Retinal pigment epithelial cell (primary cell): ENCODE measurements around the gene TENM4.

ENCODE experiments used
- DNase-seq: peaks from one replicate; pipeline ENCODE4 v3.0.0-alpha.2; 2010; ENCODE audit warnings: low read depth
- H3K4me3 ChIP-seq: 2 replicates; pipeline ENCODE4 v1.5.1; 2011; ENCODE audit warnings: mild to moderate bottlenecking, low read length, control low read depth, moderate library complexity
- TF ChIP-seq, protein P1 (sequence below): conservative IDR thresholded peaks from 2 replicates; pipeline ENCODE4 v1.5.1; 2011; ENCODE audit warnings: low read depth, low read length, control low read depth, inconsistent platforms

The TENM4 gene

DNA sequence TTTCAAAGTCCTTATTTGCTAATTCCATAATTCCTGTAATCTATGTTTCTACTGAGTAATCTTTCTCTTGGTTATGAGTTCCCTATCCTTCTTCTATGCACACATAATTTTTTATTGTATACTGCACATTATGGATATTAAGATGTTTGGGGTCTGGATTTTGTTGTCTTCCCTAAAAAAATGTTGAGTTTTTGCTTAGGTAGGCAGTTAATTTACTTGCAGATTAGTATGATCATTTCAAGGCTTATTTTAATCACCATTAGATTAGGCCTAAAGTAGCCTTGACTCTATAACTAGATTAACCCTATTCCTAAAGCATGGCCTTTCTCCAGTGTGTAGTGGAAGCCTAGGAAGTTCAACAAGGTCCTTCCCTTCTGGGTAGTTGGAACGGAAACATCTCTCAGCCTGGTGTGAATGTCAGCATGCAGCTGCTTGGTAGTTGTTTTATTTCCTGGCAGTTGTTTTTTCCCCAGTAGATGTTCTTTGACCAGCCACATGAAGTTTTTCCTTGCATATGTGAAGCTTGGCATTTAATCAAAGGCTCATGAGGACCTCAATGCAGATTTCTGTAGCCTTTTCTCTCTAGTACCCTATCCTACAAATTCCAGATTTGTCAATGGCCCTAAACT lies 446.9 kb downstream of the TENM4 start:
- no peak for DNase-seq
- H3K4me3 ChIP-seq = no peak overlapping the region
- TF ChIP-seq, protein P1, sequence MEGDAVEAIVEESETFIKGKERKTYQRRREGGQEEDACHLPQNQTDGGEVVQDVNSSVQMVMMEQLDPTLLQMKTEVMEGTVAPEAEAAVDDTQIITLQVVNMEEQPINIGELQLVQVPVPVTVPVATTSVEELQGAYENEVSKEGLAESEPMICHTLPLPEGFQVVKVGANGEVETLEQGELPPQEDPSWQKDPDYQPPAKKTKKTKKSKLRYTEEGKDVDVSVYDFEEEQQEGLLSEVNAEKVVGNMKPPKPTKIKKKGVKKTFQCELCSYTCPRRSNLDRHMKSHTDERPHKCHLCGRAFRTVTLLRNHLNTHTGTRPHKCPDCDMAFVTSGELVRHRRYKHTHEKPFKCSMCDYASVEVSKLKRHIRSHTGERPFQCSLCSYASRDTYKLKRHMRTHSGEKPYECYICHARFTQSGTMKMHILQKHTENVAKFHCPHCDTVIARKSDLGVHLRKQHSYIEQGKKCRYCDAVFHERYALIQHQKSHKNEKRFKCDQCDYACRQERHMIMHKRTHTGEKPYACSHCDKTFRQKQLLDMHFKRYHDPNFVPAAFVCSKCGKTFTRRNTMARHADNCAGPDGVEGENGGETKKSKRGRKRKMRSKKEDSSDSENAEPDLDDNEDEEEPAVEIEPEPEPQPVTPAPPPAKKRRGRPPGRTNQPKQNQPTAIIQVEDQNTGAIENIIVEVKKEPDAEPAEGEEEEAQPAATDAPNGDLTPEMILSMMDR = no peak

DNA sequence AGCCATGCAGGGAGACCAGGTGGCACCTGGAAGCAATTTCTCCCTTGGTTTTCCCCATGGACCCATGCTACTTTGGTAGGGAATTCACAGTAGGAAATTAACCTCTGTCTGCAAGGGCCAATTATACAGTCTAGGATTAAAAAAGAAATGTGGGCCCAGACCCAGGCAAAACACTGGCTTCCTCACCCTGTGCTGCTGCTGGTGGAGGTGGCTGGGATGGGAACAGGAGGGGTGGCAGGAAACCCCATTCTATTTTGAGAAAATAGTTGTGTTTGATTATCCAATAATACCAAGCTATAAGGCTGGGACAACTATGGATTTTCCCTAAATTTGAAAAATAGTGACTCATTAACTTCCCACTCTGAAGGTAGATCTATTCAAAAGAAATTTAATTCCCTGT lies 449.1 kb downstream of the TENM4 start:
- TF ChIP-seq, protein P1 = no peak
- no peak for DNase-seq
- H3K4me3 ChIP-seq = no peak overlapping the region

DNA sequence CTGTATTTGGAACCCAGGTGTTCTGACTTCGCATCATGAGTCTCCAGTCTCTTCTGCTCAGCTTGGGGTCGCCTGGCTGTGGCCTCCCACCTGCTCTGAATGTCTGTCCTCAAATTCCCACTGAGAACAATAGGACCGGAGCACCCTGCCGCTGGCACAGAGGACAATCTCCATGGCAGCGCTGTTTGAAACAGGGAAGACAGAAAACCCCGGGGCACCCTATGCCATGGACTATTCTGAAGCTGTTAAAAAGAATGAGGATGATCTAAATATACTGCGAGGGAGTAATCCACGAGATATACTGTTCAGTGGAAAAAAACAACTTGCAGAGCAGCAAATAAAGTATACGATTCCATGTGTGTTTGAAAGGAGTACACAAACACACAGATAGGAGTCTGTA lies 450.6 kb downstream of the TENM4 start:
- H3K4me3 ChIP-seq = no peak overlapping the region
- TF ChIP-seq, protein P1 = no peak
- no peak for DNase-seq

DNA sequence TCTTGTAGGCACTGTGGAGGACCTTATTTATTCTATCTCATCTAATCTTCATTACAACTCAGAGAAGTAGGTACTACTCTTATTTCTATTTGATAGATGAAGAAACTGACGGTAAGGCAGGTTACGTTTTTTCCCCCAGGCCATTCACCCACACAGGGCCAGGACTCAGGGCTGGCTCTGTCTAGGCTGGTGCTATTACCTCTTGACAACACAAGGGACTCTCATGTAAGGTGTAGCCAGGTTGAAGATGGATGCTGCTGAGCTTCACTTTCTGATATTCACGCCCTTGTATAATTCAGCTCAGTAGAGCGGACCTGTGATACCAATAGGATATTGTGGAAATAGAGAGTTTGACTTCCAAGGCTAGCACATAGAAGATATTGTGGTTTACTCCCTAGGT lies 453.1 kb downstream of the TENM4 start:
- TF ChIP-seq, protein P1 = no peak
- no peak for DNase-seq
- no peak overlapping the region for H3K4me3 ChIP-seq

DNA sequence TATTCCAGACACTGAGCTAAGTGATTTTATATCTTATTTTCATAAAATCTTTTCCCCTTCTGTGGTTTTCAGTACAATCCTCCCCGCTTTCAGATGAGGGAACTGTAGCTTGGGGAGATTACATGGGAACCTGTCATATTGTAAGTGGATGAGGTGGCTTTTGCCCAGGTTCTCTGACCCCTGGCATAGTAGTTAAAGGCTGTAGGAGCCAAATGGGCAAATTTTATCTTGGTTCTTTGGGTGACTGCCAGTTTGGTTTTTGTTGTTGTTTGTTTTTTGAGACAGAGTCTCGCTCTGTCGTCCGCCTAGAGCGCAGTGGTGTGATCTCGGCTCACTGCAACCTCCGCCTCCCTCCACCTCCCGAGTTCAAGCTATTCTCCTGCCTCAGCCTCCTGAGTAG lies 454.5 kb downstream of the TENM4 start:
- TF ChIP-seq, protein P1 = no peak
- DNase-seq = no peak
- H3K4me3 ChIP-seq = no peak overlapping the region

DNA sequence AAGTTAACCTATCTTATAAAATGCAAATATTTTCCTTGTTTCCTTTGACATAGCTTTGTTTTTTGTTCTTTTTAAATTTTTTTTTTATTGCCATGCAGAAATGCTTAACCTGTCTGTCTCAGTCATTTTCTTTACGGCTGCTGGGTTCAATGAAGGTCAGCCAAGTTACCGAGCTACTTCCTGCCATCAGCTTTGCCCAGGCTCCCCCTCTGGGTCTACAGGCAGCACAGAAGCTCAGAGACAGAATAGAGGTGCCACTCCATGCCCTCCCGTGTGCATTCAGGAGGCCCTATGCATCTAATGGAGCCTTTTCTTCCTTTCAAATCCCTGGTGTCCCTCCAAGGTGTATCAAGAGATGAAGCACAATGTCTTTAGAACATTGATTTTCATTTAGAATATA lies 455.2 kb downstream of the TENM4 start:
- H3K4me3 ChIP-seq = no peak overlapping the region
- no peak for DNase-seq
- TF ChIP-seq, protein P1 = no peak

DNA sequence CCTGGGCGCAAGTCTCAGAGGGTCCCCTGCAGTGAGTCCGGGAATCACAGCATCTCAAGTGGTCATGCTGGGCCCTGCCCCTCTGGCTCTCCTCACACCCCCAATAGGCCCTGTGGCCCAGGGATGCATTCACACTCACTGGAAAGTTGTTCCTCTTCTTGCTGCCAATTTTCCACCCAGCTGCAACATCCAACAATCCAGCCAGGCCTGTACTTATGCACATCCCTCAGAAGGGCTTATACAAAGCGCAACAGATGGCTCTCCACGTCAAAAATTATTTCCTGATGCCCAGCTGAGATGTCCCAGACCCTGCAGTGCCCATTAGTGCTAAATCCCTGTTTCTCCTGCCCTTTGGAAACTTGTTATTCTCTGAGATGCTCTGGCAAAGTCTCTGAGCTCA lies 458.4 kb downstream of the TENM4 start:
- H3K4me3 ChIP-seq = no peak overlapping the region
- no peak for DNase-seq
- TF ChIP-seq, protein P1 = no peak
